ENCODE results near the gene PTPN2. TPM values are rescaled to one million over a fixed set of nuclear protein-coding genes. Genes with fewer than 3 reads are reported as not detected.

The PTPN2 gene
- total RNA-seq, 1 donor from 2014 or later, result 31.4 TPM

DNA sequence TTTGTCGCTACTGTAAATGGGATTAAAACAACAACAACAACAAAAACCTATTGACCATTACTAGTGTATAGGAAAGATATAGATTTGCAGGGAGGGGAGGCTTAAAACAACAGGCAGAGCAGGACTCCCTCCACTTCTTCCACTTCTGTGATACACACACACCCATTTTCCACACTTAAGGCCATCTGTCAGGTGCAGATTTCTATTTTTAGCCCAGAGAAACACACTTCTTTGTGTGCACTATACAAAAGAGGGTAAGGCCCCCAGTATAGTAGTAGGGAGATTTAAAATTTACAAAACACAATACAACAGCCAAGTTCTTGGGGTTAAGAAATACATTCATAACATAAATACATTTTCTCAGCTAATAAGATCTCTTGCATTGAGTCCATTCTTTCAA lies 22.4 kb downstream of the PTPN2 start:
- TF ChIP-seq, protein P1, sequence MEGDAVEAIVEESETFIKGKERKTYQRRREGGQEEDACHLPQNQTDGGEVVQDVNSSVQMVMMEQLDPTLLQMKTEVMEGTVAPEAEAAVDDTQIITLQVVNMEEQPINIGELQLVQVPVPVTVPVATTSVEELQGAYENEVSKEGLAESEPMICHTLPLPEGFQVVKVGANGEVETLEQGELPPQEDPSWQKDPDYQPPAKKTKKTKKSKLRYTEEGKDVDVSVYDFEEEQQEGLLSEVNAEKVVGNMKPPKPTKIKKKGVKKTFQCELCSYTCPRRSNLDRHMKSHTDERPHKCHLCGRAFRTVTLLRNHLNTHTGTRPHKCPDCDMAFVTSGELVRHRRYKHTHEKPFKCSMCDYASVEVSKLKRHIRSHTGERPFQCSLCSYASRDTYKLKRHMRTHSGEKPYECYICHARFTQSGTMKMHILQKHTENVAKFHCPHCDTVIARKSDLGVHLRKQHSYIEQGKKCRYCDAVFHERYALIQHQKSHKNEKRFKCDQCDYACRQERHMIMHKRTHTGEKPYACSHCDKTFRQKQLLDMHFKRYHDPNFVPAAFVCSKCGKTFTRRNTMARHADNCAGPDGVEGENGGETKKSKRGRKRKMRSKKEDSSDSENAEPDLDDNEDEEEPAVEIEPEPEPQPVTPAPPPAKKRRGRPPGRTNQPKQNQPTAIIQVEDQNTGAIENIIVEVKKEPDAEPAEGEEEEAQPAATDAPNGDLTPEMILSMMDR (conservative IDR thresholded peaks at IDR 0.05), result no peak
- Mint-ChIP-seq H3K9me3 (no peaks in the 10 kb centered on the region), H3K4me3 (no peak overlapping the region), H3K27ac (peak overlapping the region; percentile 95), H3K27me3 (no peaks in the 10 kb centered on the region), H3K4me1 (ENCODE audit: unreplicated experiment) (peaks cover 14% of the 10 kb centered on the region), H3K36me3 (peaks cover 8% of the 10 kb centered on the region)
- no peak for DNase-seq (ENCODE audit: extremely low spot score, unreplicated experiment)

DNA sequence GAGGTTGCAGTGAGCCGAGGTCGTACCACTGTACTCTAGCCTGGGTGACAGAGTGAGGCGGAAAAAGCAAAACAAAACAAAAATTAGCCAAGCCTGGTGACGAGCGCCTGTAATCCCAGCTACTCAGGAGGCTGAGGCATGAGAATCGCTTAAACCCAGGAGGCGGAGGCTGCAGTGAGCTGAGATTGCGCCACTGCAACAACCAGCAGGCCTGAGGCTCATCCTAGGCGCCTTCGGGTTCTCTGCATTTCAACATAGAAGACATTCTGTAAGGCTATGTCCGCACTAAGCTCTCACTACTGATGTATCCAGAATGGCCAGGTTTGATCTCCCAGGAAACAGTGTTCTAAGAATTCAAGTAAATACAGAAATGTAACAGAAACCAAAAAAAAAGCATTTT lies 23.5 kb downstream of the PTPN2 start:
- TF ChIP-seq, protein P1 (conservative IDR thresholded peaks at IDR 0.05), result no peak
- H3K27ac Mint-ChIP-seq, result no peak overlapping the region

DNA sequence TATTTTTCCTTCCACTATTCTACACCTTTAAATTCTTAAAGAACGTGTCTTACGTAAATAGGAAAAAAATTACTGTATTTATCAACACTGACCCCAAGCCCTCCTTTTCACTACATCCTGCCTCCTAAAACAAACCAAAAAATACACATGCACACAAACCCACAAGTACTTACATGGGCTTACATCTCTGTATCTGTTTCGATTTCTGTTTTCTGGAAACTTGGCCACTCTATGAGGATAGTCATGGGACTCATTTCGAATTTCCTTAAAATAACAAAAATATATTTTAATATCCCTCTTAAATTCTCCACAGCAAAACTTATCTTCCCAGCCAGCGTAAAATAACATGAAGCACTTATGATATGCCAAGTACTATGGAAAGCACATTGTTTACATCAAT lies 25.0 kb downstream of the PTPN2 start:
- no peak for DNase-seq (ENCODE audit: extremely low spot score, unreplicated experiment)
- Mint-ChIP-seq H3K9me3 (no peaks in the 10 kb centered on the region), H3K4me3 (no peak overlapping the region), H3K27me3 (no peaks in the 10 kb centered on the region), H3K36me3 (peaks cover 25% of the 10 kb centered on the region), H3K4me1 (ENCODE audit: unreplicated experiment) (peaks cover 14% of the 10 kb centered on the region), H3K27ac (no peak overlapping the region)
- TF ChIP-seq, protein P1 (conservative IDR thresholded peaks at IDR 0.05), result no peak

More for the DNA sequence above, 23.5 kb downstream of the PTPN2 start:
- peaks cover 14% of the 10 kb centered on the region for H3K4me1 Mint-ChIP-seq (ENCODE audit: unreplicated experiment)
- no peak overlapping the region for H3K4me3 Mint-ChIP-seq
- no peak for DNase-seq (ENCODE audit: extremely low spot score, unreplicated experiment)
- no peaks in the 10 kb centered on the region for H3K27me3 Mint-ChIP-seq
- H3K9me3 Mint-ChIP-seq, result no peaks in the 10 kb centered on the region
- peaks cover 15% of the 10 kb centered on the region for H3K36me3 Mint-ChIP-seq

DNA sequence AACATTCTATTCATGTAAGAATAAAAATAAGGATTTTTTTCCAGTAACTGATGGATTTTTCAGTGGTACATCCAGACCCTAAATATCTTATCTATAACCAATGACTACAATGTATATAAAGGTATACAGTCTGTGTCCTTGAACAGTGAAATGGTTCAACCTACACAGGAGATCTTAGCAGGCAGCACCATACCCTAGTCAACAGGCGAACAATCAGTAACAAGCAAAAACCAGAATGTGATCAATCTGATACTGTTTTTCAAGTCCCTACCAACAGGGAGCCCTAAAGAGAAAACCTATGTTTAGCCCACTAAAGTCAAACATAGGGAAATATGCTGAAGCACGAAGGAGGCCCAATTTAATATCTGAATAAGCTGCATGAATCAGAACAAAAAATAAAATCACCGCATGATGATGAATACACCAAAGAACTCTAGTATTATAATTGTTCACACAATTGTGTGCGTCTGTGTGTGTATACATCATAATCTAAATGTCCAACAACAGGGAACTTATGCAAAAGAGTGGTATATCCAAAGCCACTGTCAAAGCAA lies 26.0 kb downstream of the PTPN2 start:
- peaks cover 25% of the 10 kb centered on the region for H3K36me3 Mint-ChIP-seq
- TF ChIP-seq, protein P1 (conservative IDR thresholded peaks at IDR 0.05), result no peak
- H3K4me3 Mint-ChIP-seq, result no peak overlapping the region
- H3K4me1 Mint-ChIP-seq (ENCODE audit: unreplicated experiment), result peaks cover 12% of the 10 kb centered on the region
- no peak for DNase-seq (ENCODE audit: extremely low spot score, unreplicated experiment)
- H3K27ac Mint-ChIP-seq, result no peak overlapping the region
- no peaks in the 10 kb centered on the region for H3K27me3 Mint-ChIP-seq
- no peaks in the 10 kb centered on the region for H3K9me3 Mint-ChIP-seq

DNA sequence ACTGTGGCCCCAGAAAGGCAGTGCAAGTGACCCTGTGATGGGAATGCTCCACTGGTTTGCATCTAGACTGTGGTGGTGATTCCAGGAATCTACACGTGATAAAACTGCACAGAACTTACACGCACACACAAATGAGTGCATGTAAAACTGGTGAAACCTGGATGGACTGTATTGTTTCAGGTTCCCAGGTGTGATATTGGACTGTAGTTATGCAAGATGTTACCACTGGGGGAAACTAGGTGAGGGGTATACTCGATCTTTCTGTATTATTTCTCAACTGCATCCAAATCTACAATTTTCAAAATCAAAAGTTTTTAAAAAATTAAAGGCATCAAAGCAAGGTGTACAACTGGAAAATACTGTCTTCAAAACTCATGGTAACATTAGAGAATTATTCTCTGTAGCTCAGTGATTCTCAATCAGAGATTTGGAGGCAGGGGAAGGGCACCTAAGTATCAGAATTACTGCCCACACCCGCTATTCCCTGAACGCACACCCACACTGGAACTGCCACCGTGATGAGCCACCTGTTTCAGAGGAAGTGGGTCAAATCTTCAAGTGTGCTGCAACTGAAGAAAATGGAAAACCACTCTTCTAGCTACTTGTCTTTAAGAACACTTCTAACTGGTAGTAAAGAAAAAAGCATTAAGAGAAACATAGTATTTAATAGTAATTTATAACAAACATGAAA lies 26.7 kb downstream of the PTPN2 start:
- Mint-ChIP-seq H3K9me3 (no peaks in the 10 kb centered on the region), H3K27ac (no peak overlapping the region), H3K27me3 (no peaks in the 10 kb centered on the region), H3K4me3 (no peak overlapping the region), H3K4me1 (ENCODE audit: unreplicated experiment) (peaks cover 6% of the 10 kb centered on the region), H3K36me3 (peaks cover 25% of the 10 kb centered on the region)
- TF ChIP-seq, protein P1 (conservative IDR thresholded peaks at IDR 0.05), result no peak
- no peak for DNase-seq (ENCODE audit: extremely low spot score, unreplicated experiment)
